Smooth muscle cell (in vitro differentiated cells): ENCODE data around the gene SUCLG2. TPM values are rescaled to one million over a fixed set of nuclear protein-coding genes. Genes with fewer than 3 reads are reported as not detected.

Experiments used
- DNase-seq: peaks from one replicate; lab custom pipeline; 2025; ENCODE audit not compliant: unreplicated experiment; lab: John Stamatoyannopoulos, UW
- H2AFZ ChIP-seq: fragments of 200-600 bp; sonication (generic); 2 replicates; pipeline ENCODE4 v1.6.0; 2016; ENCODE audit warnings: antibody characterized with exemption, low read depth, mild to moderate bottlenecking
- H3F3A ChIP-seq: fragments of 200-600 bp; sonication (generic); 2 replicates; pipeline ENCODE4 v1.6.0; 2017; ENCODE audit warnings: antibody characterized with exemption, low read depth
- H3K27ac ChIP-seq: fragments of 200-600 bp; sonication (generic); 2 replicates; pipeline ENCODE4 v1.5.1; 2016; ENCODE audit warnings: low read depth, mild to moderate bottlenecking
- H3K27me3 ChIP-seq: fragments of 200-600 bp; sonication (generic); 2 replicates; pipeline ENCODE4 v1.6.1; 2016; ENCODE audit warnings: low read depth, mild to moderate bottlenecking
- H3K36me3 ChIP-seq: fragments of 200-600 bp; sonication (generic); 2 replicates; pipeline ENCODE4 v1.5.1; 2016; ENCODE audit warnings: low read depth
- H3K4me1 ChIP-seq: fragments of 200-600 bp; sonication (generic); 2 replicates; pipeline ENCODE4 v1.5.1; 2016; ENCODE audit warnings: low read depth
- H3K4me2 ChIP-seq: fragments of 200-600 bp; sonication (generic); 2 replicates; pipeline ENCODE4 v1.6.0; 2016; ENCODE audit warnings: mild to moderate bottlenecking
- H3K4me3 ChIP-seq: fragments of 200-600 bp; sonication (generic); 2 replicates; pipeline ENCODE4 v1.5.1; 2016; ENCODE audit warnings: mild to moderate bottlenecking
- H3K79me2 ChIP-seq: fragments of 200-600 bp; sonication (generic); 2 replicates; pipeline ENCODE4 v1.6.0; 2016; ENCODE audit warnings: low read depth, mild to moderate bottlenecking
- H3K9ac ChIP-seq: fragments of 200-600 bp; sonication (generic); 2 replicates; pipeline ENCODE4 v1.6.0; 2016; ENCODE audit warnings: low read depth
- H3K9me3 ChIP-seq: fragments of 200-600 bp; sonication (generic); replicated peaks from 2 replicates; pipeline ENCODE4 v1.5.1; 2016; ENCODE audit warnings: low read depth
- H4K20me1 ChIP-seq: fragments of 200-600 bp; sonication (generic); 2 replicates; pipeline ENCODE4 v1.6.0; 2016; ENCODE audit warnings: low read depth
- WGBS: methylation state at CpG from one replicate; pipeline ENCODE4 v1.1.7; 2016; ENCODE audit warnings: low lambda C conversion rate; 5-methylcytosine and 5-hydroxymethylcytosine counted together
- polyA plus RNA-seq: library from polyadenylated mRNA; unstranded; fragments of >200 nt; fragmentation: Nextera tagmentation; extraction: Ambion mirVana; gene quantifications from 2 replicates; pipeline ENCODE4 v1.2.1, GENCODE V29; 2016
- total RNA-seq: library from RNA; depleted of rRNA; stranded (reverse); fragments of >200 nt; gene quantifications from 2 replicates; pipeline ENCODE4 v1.2.3, GENCODE V29; 2014
- TF ChIP-seq, protein P1 (sequence below): fragments of 200-600 bp; sonication (generic); IDR thresholded peaks from 2 replicates; pipeline ENCODE4 v1.5.1; 2017; ENCODE audit warnings: borderline replicate concordance, mild to moderate bottlenecking, antibody characterized with exemption; ENCODE audit not compliant: insufficient read depth, poor library complexity, severe bottlenecking

Gene SUCLG2
- total and polyA plus RNA-seq, 2 experiments from 2014 or later, result 40.3 to 45.4 TPM

DNA sequence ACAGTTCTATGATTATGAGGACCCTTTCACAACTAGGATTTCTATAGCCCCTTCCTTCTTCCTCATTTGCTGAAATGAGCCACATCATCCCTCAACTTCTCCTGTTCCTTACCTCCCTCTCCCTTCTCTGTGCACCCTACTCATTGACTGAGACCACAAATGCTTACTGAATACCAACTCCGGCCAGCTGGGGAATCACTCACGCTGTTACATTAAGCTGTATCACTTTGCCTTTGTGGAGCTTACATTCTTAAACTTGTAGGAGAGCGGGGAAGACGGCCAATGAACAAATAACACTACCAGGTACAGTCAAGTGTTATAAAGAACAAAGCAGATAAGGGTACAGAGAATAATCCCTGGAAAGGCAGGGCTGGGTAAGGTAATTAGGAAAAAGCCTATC, 5.7 kb downstream of the SUCLG2 start:
- Histone ChIP-seq H3K4me3 (no peak overlapping the region), H3K9me3 (no peaks in the 10 kb centered on the region), H3K27me3 (no peaks in the 10 kb centered on the region), H3K27ac (peak overlapping the region; percentile 85), H3F3A (peaks cover 3% of the 10 kb centered on the region), H3K4me1 (peaks cover 8% of the 10 kb centered on the region), H4K20me1 (peaks cover 12% of the 10 kb centered on the region), H3K79me2 (peaks cover 43% of the 10 kb centered on the region), H3K4me2 (peak overlapping the region; percentile 0), H3K36me3 (no peaks in the 10 kb centered on the region), H3K9ac (no peak overlapping the region), H2AFZ (no peak overlapping the region)
- no peak for DNase-seq
- TF ChIP-seq, protein P1, sequence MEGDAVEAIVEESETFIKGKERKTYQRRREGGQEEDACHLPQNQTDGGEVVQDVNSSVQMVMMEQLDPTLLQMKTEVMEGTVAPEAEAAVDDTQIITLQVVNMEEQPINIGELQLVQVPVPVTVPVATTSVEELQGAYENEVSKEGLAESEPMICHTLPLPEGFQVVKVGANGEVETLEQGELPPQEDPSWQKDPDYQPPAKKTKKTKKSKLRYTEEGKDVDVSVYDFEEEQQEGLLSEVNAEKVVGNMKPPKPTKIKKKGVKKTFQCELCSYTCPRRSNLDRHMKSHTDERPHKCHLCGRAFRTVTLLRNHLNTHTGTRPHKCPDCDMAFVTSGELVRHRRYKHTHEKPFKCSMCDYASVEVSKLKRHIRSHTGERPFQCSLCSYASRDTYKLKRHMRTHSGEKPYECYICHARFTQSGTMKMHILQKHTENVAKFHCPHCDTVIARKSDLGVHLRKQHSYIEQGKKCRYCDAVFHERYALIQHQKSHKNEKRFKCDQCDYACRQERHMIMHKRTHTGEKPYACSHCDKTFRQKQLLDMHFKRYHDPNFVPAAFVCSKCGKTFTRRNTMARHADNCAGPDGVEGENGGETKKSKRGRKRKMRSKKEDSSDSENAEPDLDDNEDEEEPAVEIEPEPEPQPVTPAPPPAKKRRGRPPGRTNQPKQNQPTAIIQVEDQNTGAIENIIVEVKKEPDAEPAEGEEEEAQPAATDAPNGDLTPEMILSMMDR, result no peak
- 74% methylated on average over 4 of the region's 4 CpGs for WGBS

DNA sequence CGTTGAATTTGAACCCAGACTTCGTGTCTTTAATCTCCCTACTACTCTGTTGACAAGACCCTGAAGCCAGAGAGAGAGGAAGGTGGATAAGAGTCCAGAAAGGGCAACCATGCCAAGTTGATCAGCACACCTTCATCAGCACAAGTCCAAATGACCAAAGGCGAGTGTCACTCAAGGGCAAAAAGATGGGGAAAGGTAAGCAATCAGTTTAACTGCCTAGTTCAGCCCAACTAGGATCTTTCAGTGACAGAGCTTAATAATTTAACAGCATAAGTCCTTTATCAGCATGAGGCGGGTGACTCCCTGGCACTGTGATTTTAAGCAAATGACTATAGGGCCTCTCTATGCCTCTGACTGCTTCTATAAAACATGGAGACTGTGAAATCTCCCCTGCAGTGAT, 6.2 kb downstream of the SUCLG2 start:
- Histone ChIP-seq H3K79me2 (peaks cover 42% of the 10 kb centered on the region), H4K20me1 (peaks cover 12% of the 10 kb centered on the region), H3K4me1 (peaks cover 3% of the 10 kb centered on the region), H3K36me3 (no peaks in the 10 kb centered on the region), H3K27ac (peak overlapping the region; percentile 85), H2AFZ (no peak overlapping the region), H3K4me2 (peak overlapping the region; percentile 0), H3K9me3 (no peaks in the 10 kb centered on the region), H3K27me3 (no peaks in the 10 kb centered on the region), H3K9ac (peak overlapping the region; percentile 19), H3K4me3 (no peak overlapping the region), H3F3A (peaks cover 3% of the 10 kb centered on the region)
- TF ChIP-seq, protein P1, result no peak
- no peak for DNase-seq
- 76% methylated on average over 4 of the region's 4 CpGs for WGBS

DNA sequence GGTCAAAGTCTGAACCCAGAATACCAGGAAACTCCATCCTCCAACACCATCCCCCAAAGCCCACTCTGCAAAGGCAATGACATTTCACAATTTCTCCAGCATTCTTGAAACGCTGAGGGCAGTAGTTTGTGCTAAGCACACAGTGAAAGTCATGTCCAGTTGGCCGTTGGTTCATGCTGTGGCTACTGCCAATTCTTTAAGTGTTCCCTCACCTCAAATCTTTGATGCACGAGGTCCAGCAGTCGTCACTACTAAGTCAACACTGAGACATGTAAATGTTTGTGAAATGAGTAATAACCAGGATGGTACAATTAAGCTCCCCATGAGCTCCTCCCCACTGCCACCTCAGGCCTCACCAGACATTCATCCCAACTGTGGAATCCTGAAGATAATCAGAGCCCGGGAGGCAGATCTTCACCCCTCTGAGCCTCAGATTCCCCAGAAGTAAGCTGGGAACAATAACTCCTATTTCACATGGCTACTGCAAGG, 7.0 kb downstream of the SUCLG2 start:
- H3K4me1 ChIP-seq, result no peaks in the 10 kb centered on the region
- DNase-seq, result no peak
- H3K9ac ChIP-seq, result peak overlapping the region; percentile 19
- H4K20me1 ChIP-seq, result peaks cover 12% of the 10 kb centered on the region
- H3K4me3 ChIP-seq, result no peak overlapping the region
- no peaks in the 10 kb centered on the region for H3K27me3 ChIP-seq
- H3K4me2 ChIP-seq, result peak overlapping the region; percentile 55
- WGBS, result 12% methylated on average over 5 of the region's 5 CpGs
- no peaks in the 10 kb centered on the region for H3K9me3 ChIP-seq
- peak overlapping the region; percentile 85 for H3K27ac ChIP-seq
- H3K79me2 ChIP-seq, result peaks cover 34% of the 10 kb centered on the region
- TF ChIP-seq, protein P1, result no peak
- no peaks in the 10 kb centered on the region for H3K36me3 ChIP-seq
- peaks cover 3% of the 10 kb centered on the region for H3F3A ChIP-seq
- H2AFZ ChIP-seq, result no peak overlapping the region

DNA sequence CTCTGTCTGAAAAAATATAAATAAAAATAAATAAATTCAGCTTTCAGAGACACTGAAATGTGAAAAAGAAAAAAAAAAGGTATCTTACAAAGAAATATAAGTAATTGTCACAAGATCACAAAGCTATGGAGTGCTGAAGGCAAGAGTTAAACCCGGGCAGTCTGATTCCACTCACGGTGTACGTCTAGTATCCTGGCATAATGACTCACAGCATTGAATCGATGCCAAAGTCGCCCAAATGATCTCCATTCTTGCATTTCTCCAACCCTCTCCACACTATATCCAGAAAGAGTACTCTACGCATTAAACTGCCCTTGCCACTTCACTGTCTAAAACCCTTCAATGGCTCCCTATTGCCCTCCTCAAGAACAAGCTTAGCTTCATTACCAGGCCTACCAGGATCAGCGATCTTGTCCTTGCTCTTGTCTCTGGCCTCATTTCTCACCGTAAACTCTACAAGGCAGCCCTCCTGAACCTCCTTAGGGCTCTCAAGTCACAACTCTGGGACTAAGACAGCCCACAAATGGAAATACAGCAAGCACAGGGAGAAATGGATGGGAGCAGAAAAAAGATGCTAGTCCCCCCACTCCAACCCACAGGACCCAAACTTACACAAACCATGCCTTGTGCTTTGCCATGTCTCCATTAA, 7.7 kb downstream of the SUCLG2 start:
- Histone ChIP-seq H3K9ac (no peak overlapping the region), H3K79me2 (peaks cover 29% of the 10 kb centered on the region), H3K36me3 (no peaks in the 10 kb centered on the region), H4K20me1 (peaks cover 12% of the 10 kb centered on the region), H3K9me3 (no peaks in the 10 kb centered on the region), H2AFZ (no peak overlapping the region), H3K4me3 (no peak overlapping the region), H3K27me3 (no peaks in the 10 kb centered on the region), H3K4me2 (peak overlapping the region; percentile 55), H3K27ac (peak overlapping the region; percentile 85), H3K4me1 (no peaks in the 10 kb centered on the region), H3F3A (peaks cover 3% of the 10 kb centered on the region)
- DNase-seq, result no peak
- WGBS, result 90% methylated on average over 8 of the region's 8 CpGs
- TF ChIP-seq, protein P1, result no peak
